Stimulated activated CD4-positive, alpha-beta T cell treated with anti-CD3 and anti-CD28 coated beads, Interleukin-1b, Interleukin-23, amount 100 ng/mL, for 1 hour (primary cell): ENCODE data around the gene GNAO1.

Experiments
- DNase-seq, 2 donors: peaks; one replicate each; pipeline ENCODE4 v3.0.0-alpha.2; 2020; ENCODE audit warnings: low read depth in 2 of 2

Gene GNAO1

GRCh38 chr16:56198006-56198754 lies 6.9 kb downstream of the GNAO1 start:
- DNase-seq = no peak

- no peak for DNase-seq
These were observed 7.4 kb downstream of the GNAO1 start for GRCh38 chr16:56198755-56199114.

- DNase-seq = no peak
These were observed 7.9 kb downstream of the GNAO1 start for GRCh38 chr16:56199164-56199563.

DNA sequence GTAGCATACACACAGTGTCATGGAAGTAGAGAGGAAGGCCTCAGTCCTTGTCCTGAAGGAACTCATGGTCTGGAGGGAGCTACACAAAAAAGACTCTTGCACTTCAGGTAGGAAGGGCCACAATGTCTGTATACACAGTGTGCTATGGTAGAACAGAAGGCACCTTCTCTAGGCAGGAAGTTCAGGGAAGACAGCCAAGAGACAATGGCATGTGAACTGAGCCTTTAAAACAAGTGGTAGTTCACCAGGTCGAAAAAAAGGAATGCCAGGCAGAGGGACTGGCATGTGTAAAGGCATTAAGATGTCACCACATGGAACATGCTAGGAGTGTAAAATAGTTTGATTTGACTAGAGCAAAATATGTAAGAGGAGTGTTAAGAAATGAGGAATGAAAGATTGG lies 9.7 kb downstream of the GNAO1 start:
- no peak for DNase-seq

DNA sequence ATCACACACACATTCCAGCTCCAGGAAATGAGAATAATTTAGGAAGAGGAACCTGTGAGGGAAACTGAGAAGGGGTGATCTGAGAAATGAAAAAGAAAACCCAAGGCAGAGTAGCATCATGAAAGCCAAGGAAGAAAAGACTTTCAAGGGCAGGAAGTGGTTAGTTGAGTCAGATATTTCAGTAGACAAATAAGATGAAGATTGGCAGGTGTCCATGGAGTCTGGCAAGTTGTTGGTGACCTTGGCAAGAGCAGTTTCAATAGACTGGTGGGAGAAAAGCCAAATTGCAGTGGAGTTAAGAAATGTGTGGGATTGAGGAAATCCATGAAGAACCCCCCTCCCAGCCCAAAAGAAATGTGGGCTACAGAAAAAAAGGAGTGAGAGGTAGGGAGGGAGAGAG lies 10.7 kb downstream of the GNAO1 start:
- DNase-seq = no peak

- no peak for DNase-seq
These were observed 11.8 kb downstream of the GNAO1 start for GRCh38 chr16:56203052-56203451.

DNA sequence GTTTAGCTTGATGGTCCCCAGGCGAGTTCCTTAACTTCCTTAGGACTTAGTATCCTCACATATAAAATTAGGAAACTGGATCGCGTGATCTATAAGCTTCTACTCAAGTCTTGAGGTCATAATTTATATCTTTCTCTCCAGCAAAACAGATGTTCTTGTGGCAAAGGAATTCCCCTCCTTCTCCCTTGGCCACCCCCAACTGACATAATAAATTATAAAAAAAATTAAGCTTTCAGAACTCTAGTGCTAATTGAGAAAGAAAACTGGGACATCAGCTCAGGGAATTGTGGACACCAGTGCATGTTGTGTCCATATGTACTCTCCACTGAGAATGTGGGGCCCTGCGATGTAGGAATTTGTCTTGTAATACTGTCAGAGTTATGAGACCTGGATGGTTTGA lies 13.5 kb downstream of the GNAO1 start:
- DNase-seq = no peak

- DNase-seq = no peak
These were observed 15.7 kb downstream of the GNAO1 start for GRCh38 chr16:56206951-56207350.

DNA sequence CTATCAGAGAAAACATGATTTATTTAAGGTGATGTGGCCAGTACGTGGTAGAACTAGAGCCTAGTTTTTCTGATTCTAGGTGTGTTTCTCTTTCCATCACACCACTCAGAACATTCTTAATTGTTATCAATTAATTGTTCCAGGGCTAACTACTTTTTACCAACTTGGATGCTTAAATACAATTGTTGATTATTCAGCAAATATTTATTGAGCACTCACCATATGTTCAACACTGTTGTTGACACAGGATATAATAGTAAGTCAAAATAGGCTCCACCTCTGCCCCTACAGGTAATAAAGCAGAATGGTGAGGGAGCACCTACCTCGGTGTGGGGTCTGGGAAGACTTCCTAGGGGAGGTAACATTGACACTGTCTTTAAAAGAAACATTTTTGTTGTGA lies 16.1 kb downstream of the GNAO1 start:
- no peak for DNase-seq

- DNase-seq = no peak
These were observed 20.2 kb downstream of the GNAO1 start for GRCh38 chr16:56211435-56211981.

- DNase-seq = no peak
These were observed 20.9 kb downstream of the GNAO1 start for GRCh38 chr16:56212144-56212543.

- DNase-seq = no peak
These were observed 30.7 kb downstream of the GNAO1 start for GRCh38 chr16:56221995-56222394.

GRCh38 chr16:56222474-56222997 lies 31.2 kb downstream of the GNAO1 start:
- no peak for DNase-seq

GRCh38 chr16:56225017-56225742 lies 33.9 kb downstream of the GNAO1 start:
- DNase-seq = no peak

GRCh38 chr16:56226187-56226586 lies 34.9 kb downstream of the GNAO1 start:
- no peak for DNase-seq

DNA sequence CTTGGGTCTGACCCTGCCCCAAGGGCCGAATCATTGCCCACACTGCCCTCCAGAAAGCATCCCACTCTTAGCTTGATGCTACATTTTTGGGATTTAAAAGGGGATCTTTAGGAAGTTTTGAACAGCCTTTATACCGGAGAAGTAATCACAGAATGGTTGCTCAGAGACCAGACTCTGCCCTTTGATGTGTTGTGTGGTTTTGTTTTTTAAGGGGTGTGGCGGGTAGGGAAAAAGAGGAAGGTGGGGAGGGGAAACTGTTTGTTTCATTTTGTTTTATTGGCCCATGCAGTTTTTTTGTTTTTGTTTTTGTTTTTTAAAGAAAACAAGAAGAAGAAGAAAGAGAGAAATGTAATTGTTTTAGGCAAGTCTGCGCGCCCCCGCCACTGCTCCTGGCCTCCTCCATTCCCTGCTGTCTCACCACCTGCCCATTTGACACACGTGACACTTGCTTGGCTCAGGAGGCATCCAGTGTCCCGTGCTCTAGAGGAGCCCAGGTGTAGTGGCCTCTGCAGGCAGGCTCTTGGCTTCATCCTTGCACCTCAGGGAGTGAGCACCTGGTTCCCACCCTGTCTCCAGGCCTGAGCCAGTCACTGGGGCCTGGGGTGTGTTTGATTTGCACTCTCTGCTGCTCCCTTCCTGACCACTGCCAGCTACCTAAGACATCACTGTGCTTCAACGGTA lies 35.7 kb downstream of the GNAO1 start:
- DNase-seq = no peak

DNA sequence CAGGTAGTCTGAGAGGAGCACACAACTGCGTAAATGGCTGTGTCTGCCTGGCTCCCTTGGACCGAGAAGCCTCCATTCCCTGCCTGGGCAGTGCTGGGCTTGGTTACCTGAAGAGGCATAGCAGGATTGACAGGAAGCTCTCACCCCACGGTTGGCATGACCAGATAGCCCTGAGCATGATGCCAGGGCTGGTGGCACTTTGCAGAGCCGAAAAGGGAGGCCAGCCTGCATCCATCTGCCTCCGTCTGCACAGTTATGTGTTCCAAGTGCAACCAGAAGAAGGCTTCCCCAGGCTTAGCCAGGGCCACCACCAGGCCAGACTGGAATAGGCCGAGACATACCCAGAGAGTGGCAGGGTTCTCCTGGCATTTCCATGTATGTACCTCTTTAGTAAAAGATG lies 36.6 kb downstream of the GNAO1 start:
- no peak for DNase-seq

GRCh38 chr16:56228476-56228875 lies 37.2 kb downstream of the GNAO1 start:
- DNase-seq = no peak

DNA sequence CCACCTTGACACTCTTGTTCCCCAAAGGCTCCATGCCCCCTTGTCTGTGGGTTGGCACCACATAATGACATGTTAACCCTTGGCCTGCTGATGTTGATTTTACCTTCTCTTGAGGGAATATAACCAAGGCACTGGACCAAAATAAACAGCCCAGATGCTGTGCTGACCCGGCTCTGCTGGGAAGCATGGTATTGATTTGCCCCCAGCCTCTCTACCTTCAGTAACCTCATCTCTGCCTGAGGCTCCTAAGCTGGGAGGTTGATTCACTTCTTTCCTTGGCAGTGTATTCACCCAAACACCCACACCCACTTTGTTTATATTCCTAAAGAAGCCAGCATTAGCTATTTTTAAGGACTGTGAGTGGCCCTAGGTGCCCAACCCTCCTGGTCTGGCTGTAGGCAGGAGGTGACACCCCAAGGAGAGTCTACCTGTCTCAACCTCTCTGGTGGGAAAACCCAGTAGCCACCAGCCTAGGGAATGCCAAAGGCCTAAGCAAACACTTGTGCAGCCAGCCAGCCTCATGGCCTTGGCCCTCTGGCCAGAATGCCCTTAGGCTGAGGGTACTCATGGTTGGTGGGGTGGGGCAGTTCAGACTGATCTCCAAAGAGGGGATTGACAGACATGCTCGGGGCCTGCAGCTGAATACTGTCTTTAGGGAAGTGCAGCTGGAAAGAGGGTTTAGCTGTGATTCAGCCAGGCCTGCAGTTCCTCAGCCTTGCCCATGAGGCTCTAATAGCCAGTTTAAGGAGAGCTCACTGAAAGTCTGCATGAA lies 42.7 kb downstream of the GNAO1 start:
- no peak for DNase-seq

DNA sequence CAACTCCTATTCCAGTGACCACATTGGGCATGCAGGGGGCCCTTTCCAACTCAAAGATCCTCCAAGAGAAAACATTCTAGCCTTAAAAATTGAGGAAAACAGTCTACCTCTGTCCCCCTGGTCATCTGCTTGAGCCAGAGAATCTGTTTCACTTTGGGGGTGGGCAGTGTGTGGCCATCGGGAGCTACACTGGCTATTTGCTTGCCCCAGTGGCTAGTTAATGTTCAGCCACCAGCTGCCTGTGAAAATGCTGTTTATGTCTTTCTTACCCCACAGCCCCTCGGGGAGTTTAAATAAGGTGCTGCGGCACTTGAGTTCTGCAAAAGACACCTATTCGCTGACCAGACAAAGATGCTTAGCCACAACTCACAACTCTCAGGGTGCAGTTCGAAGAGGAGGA lies 43.4 kb downstream of the GNAO1 start:
- no peak for DNase-seq

DNA sequence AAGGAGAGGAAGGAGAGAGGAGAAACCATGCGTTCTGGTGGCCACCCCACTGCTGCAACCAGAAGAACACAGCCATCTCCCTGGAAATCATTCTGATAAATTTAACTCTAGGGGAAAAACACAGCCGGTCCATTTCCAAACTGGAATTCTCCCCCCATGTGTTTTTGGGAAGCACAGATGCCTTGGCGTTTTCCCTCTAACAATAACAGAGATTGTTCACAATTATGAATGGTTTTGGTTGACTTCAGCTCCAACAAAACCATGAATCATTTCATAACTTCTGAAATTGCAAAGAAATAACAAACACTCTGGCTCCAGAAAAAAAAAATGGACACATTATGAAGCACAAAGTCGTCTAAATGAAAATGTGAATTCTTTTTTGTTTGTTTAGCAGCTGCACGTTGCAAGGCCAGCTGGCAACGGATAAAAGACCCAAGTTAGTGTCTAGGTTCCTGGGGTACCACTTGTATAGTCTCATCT lies 46.2 kb downstream of the GNAO1 start:
- DNase-seq = no peak

DNA sequence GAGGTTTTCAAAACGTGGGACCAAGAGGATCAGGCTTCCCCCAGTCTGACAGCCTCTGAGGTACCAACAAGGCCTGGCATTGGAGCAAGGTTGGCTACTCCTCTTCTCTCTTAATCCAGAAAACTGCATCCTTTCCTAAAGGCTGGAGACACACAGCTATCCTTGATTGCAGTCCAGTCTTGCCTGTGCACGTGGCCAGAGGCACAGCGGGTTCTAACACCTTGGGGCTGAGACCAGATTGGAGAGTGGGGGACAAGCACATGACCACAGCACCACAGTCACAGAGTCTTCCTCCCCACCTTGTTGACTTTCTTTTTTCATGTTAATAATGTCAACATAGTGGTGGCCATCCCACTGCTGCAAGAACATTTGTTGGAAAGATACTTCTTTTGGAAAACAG lies 46.9 kb downstream of the GNAO1 start:
- DNase-seq = no peak
